GM21717 (cell line): ENCODE results near the gene B4GALNT2.
"Not testable (repeated sequence)": the region's sequence is repeated elsewhere in the genome, so short reads cannot be mapped to it uniquely, and the experiment has no call there.

Source experiments
- ATAC-seq: cut with Tn5 transposase; IDR thresholded peaks from one replicate; pipeline ENCODE4 v1.9.1; 2021; ENCODE audit warnings: mild to moderate bottlenecking, moderate library complexity; ENCODE audit not compliant: unreplicated experiment

The B4GALNT2 gene, protein sequence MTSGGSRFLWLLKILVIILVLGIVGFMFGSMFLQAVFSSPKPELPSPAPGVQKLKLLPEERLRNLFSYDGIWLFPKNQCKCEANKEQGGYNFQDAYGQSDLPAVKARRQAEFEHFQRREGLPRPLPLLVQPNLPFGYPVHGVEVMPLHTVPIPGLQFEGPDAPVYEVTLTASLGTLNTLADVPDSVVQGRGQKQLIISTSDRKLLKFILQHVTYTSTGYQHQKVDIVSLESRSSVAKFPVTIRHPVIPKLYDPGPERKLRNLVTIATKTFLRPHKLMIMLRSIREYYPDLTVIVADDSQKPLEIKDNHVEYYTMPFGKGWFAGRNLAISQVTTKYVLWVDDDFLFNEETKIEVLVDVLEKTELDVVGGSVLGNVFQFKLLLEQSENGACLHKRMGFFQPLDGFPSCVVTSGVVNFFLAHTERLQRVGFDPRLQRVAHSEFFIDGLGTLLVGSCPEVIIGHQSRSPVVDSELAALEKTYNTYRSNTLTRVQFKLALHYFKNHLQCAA

DNA sequence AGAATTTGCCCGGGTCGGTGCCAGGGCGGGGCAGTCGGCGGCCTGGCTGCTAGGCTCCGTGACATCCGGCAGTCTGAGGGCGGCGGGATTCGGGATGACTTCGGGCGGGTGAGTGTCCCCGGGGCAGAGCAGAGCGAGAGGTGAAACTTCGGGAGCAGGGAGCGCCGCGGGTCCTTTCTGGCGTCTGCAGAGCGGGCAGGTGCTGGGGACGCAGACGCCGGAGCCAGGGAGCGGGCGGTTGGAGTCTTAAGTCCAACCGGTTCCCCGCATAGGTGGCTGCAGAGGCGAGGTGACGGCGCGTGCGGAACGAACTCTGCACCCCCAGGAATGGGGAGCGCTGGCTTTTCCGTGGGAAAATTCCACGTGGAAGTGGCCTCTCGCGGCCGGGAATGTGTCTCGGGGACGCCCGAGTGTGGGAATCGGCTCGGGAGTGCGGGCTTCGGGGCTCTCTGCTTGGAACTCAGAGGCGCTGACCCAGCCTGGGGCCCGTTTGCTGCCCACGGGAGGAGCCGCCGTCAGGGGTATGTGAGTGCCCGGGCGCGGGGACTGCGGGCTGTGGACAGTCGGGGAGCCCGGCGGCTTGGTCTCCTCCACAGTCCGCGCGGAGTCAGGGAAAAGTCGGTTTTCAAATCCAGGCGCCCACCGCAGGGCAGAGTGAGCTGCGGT is at the start of gene B4GALNT2:
Gene B4GALNT2, plus strand, starts transcription at position 71 of the 666 bp plus-strand sequence. Its CDS starts 24 bp downstream, at position 95.
- ATAC-seq = no peak

DNA sequence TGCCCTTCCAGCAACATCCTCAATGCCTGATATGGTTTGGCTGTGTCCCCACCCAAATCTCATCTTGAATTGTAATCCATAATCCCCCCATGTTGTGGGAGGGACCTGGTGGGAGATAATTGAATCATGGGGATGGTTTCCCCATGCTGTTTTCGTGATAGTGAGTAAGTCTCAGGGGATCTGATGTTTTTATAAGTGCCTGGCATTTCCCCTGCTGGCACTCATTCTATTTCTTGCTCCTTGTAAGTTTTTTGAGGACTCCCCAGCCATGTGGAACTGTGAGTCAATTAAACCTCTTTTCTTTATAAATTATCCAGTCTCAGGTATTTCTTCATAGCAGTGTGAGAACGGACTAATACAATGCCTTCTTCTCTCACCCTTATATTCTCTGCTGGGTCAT is 47.5 kb upstream of the B4GALNT2 start:
- ATAC-seq = not testable (repeated sequence)

DNA sequence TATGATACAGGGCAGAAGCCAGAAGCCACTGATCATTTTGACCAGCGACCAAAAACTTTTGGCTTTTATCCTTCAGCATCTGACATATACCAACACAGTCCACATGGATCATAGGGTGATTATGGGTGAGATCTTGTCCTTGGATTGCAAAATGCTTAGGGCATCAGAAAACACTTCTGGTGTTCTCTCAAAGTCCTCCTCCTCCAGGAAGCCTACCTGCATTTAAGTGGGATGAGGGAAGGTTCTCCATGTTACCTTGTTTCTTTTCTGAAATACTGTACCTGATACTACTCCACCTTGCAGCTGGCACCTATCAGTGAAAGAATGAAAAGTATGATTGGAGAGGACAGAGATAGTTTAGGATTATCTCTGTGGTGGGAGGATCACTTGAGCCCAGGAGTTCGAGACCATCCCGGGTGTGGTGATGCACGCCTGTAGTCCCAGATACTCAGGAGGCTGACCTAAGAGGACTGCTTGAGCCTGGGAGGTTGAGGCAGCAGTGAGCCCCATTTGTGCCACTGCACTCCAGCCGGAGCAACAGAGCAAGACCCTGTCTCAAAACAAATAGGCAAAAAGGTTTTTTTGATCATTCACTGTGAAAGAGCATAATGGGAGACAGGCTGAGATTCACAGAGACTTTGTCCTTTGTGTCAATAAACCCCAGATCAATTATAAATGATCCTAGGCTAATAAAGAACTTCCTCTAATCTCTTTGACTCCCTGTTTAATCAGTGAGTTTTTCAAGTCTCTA is 46.8 kb upstream of the B4GALNT2 start:
- ATAC-seq = no peak

DNA sequence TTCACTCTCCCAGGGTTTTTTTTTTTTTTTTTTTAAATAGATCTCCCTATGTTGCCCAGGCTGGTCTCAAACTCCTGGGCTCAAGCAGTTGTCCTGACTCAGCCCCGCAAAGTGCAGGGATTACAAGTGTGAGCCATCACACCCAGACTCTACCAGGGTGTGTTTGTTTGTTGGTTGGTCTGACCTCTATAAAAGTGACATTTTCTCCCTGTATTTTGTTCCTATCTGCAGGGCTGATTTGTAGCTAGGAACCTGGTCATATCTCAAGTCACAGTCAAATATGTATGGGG is 46.3 kb upstream of the B4GALNT2 start:
- ATAC-seq = no peak

DNA sequence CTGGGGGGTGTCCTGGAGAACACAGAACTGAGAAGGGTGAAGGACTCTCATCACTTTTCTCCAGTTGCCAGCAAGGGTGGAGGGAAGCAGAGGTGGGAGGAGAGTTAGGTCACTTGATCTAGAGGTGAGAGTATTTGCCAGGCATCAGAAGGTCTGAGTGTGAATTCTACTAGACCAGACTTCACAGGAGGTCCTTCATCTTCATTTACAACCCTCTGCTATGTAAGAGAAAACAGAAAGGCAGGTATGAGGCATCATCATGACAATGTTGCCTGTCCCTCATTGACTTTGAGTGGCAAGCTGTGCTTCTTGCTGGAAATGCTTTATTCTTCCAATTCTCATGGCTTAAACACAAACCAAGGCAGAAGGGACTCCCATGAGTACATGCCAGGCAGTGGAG is 45.9 kb upstream of the B4GALNT2 start:
- no peak for ATAC-seq

DNA sequence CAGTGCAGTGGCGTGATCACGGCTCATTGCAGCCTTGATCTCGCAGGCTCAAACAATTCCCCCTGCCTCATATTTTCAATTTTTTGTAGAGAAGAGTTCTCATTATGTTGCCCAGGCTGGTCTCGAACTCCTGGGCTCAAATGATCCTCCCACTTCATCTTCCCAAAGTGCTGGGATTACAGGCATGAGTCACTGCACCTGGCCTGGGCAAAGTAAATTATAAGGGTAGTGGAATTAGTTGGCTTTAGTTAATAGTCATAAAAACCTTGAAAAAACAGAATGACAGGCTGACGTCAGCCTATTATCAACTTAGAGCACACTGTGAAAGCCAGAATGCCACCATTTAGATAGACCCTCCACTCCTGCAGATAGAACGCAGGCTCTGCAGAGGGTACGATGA is 43.5 kb upstream of the B4GALNT2 start:
- no peak for ATAC-seq

DNA sequence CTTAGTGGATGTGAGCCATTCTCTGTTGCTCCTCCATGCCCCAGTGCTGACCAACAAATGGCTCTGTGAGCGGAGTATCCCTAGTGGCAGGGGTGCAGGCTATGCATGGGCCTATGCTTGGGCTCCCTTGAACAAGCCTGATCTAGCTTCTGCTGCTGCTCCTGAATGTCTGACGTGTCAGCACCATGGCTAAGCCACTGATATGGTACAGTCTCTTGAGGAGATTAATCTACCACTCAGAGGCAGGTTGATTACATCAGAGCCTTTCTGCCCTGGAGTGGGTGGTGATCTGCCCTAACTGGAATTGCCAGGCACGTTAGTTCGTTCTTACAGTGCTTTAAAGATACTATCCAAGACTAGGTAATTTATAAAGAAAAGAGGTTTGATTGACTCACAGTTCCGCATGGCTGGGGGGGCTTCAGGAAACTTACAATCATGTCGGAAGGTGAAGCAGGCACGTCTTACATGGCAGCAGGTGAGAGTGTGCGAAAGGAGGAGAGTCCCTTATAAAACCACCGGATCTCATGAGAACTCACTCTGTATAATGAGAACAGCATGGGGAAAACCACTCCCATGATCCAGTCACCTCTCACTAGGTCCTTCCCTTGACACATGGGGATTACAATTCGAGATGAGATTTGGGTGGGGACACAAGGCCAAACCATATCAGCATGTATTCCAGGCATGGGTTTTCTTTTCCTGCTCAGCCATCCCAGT is 41.5 kb upstream of the B4GALNT2 start:
- ATAC-seq = no peak

DNA sequence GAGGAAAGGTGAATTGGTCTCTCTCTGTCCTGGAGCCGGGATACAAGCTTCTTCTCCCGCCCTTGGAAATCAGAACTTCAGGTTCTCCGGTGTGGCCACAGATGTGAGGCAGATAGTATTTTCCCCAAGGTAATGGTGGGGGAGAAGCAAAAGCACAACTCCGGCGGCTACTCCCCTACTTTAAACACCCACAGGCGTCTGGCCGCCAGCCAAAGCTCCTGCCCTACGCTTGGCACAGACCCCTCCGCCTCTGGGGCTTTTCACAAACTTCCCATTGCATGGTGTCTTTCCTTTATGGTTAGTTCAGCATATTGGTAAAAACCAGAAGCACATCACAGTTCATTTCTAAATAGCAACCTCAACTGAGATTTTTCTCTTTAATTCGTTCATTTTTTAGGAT is 39.4 kb upstream of the B4GALNT2 start:
- ATAC-seq = no peak

DNA sequence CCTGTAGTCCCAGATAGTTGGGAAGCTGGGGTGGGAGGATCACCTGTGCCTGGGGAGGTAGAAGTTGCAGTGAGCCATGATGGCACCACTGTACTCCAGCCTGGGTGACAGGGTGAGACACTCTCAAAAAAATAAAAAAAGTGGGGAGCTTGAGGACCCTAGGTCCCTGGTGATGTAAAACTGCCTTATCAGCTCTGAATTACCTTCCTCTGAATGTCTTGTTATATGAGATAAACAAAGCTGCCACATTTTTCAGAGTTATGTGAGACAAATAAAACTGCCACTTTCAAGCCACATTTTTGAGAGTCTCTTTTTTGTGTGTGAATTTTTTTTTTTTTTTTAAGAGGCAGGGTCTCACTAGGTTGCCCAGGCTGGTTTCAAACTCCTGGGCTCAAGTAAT is 32.0 kb upstream of the B4GALNT2 start:
- ATAC-seq = no peak

DNA sequence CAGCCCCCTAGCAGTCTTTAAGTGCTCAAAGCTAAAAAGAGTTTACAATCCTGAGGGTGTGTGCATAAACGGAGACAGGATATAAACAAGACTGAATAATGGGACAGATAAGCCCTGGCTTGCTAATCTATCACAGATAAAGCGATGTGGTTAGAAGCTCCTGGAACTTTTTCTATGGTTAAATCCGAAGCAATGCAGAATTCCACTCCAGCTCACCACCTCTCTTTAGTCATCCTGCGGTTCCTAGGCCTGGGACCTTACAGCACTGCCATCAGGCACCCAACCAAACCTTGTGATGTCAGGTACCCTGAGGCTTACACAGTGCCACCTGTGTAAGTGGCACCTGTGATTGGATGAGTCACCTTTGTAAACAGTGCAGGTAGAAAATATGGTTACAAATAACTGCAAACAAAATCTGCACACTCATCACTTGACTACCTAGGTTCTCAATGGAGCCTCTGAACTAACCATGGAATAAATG is 31.5 kb upstream of the B4GALNT2 start:
- no peak for ATAC-seq

DNA sequence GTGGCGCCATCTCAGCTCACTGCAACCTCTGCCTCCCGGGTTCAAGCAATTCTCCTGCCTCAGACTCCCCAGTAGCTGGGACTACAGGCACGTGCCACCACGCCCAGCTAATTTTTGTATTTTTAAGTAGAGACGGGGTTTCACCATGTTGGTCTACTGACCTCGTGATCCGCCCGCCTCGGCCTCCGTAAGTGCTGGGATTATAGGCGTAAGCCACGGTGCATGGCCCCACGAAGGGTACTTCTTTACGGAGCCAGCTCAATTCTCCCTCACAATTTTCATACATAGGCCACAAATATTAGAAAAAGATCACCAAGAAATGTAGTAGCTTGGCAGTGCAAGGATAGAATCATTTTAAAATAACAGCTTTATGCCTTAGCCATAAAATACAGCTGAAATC is 29.2 kb upstream of the B4GALNT2 start:
- not testable (repeated sequence) for ATAC-seq

DNA sequence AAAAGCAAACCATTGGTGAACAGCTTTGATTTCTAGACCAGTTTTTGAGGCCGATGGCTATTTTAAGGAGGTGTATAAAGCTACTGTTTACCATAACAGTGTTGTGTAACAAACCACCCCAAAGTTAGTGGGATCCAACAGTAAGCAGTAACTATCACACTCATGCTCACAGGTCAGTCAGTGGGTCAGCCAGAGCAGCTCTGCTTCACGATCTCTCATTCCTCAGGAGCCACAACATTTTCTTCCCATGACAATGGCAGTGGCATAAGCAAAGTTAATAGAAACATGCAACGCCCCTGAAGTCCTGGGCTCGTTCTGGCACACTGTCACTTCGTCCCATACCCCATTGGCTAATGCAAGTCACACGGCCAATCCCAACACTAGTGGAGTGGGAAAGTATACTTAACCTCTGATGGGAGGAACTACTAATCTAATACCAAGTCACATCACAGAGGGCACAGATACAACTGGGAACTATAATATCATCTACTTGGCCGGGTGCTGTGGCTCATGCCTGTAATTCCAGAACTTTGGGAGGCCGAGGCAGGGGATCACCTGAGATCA is 28.0 kb upstream of the B4GALNT2 start:
- no peak for ATAC-seq

DNA sequence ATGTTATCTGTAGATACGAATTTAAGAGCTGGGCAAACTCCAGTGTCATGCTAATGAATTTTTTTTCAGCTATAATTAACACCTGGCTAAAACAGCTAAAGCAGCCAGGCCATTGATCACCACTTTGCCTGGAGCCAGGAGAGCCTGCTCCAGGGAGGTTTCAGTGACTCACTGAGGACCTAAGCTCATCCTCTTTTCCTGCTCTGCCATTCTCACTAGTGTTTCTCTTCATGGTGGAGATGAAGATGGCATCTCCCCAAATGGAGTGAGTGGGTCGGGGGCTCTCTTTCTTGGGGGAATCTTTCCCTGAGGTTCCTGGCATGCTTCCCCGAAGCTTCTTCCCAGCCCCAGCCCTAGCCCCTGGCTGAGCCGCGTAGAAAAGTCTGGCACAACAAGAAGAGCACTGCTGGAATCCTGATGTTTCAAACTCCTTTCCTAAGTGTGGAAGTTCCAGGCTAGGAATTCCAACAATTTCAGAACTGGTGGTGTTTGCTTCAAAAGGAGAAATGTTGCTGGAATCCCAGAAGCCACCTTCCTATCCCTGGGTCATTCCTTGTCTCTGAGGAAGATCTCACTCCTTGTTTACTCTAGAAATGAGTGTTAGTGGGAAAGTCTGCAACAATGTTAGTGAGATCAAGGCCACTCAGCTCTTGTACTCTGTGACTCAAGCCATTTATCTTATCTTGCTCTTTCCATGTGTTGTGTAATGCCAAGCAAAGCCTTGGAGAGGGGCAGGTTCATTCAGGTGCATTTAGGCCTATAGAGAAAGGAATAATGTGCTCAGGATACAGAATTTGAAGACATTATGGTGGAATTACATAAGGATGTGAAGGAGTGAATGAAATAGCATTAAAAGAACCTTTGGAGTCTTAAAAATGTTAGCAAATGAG is 26.0 kb upstream of the B4GALNT2 start:
- no peak for ATAC-seq

DNA sequence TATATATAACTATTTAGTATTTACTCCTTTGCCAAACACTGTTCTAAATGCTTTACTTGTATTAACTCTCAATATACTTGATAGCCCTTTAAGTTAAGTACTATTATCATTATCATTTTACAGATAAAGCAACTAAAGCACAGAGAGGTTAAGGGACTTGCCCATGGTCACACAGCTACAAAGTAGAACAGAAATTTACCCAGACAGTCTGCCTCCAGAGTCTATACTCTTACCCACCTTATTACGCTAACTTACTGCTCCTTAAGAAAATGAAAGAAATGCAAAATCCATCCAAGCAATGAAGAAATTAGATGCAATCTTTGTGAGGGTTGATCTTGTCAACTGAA is 25.4 kb upstream of the B4GALNT2 start:
- ATAC-seq = no peak

DNA sequence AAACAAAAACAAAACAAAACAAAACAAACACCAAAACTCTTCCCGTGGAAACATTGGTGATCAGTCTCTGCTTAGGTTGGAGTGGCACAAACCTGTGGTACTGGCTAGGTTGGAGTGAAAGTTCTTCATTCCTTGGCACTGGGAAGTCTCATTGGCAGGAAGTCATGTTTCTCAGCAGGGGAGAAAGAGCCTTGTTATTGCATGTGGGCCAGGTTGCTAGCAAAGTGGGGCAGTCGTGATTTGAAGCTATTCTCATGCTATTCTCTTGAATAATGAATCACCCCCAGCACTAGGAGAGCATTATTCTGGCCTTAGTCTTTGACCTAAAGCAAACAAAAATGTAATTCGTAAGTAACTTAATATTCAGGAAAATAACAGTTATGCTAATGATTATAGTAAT is 24.3 kb upstream of the B4GALNT2 start:
- no peak for ATAC-seq

DNA sequence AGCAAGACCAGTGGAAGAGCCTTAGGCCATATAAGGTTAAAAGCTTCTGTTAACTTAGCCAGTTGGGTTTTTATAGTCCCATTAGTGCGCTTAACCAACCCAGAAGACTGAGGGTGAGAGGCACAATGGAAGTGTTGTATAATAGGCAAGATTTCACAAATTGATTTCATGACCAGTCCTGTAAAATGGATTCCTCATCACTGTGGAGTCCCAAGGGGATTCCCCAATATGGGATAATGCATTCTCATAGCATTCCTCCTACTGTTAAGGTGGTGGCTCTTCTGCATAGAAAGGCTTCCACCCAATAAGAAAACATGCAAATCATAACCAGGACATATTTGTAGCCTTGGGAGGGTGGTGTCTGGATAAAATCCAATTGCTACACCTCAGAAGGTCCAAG is 22.1 kb upstream of the B4GALNT2 start:
- no peak for ATAC-seq

DNA sequence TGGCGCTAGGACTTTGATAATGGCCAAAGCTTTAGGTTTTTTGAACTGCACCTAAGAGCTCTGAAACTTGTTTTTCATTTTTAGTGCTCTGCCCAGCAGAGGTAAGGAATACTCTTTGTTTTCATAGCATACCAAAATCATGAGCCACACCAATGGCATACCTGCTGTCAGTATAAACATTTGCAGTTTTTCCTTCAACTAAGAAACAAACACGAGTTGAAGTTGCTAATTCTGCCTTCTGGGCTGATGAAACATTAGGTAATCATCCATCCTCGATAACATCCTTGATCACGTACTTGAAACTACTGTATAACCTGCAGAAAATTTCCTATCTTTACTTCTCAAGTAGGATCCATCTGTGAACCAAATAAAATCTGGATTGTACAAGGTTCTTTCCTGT is 20.6 kb upstream of the B4GALNT2 start:
- no peak for ATAC-seq

DNA sequence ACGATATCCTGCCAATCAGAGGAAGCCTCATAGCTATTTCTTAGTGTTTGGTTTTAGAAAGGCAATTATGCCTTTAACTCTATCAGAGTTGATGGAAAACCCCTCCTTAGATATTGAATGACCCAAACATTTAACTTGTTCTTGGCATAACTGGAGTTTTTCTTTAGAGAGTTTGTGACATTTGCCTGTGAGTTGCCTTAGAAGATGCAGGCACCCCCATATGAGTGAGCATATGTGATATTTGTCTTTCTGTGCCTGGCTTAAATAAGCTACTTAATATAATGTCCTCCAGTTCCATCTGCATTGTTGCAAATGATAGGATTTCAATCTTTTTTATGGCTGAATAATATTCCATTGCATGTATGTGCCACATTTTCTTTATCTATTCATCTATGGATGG is 19.6 kb upstream of the B4GALNT2 start:
- ATAC-seq = no peak

DNA sequence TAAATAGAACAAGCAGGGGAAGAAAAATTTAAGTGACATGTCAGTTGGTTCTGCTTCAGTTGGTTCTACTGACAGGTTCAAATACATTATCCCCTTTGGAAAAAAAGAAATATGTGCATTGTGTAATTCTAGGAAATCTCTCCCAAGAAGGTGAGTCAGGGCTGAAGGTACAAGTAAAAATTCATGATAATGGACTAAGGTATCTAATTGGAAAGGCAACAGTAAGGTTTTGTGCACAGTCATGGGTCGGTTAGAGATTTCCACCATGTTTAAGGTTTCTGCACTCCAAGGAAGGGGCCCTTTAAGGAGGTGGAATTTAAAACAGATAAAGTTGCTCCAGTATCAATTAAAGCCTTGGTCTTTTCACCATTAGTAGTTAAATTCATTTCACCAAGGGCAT is 17.9 kb upstream of the B4GALNT2 start:
- no peak for ATAC-seq
